NCI-H146 treated with DMSO at 0.1 percent for 48 hours (cell line): ENCODE data around the gene KHSRP.
A peak's percentile ranks its signal among the peaks of the same experiment; 100 is the strongest.
"Not testable (repeated sequence)": the region's sequence is repeated elsewhere in the genome, so short reads cannot be mapped to it uniquely, and the experiment has no call there.

ENCODE experiments used
- DNase-seq: peaks from one replicate; lab custom pipeline; 2025; ENCODE audit not compliant: unreplicated experiment; lab: John Stamatoyannopoulos, UW

KHSRP gene

DNA sequence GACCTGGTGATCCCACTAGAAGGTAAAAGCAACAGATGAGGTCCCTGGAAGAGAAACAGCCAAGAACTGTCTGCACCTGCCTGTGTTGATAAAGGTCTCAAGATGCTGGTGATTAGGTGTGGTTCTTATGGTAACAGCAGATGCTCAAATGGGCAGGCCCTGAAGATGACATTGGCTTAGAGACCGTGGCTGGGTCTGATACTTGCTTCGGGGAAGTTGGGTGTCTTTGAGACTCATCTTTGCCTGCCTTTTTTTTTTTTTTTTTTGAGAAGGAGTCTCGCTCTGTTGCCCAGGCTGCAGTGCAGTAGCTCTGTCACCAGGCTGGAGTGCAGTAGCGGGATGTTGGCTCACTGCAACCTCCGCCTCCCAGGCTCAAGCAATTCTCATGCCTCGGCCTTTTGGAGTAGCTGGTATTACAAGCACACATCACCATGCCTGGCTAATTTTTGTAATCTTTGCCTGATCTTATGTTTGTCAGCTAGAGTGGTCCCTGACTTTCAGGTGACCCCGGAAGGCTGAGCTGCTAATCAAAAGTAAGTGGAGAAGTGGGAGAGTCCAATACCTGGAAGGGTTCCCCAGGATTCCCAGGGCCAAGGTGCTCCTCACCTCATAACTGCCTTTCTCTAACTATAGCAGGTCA lies 27.1 kb upstream of the KHSRP start:
- no peak for DNase-seq

DNA sequence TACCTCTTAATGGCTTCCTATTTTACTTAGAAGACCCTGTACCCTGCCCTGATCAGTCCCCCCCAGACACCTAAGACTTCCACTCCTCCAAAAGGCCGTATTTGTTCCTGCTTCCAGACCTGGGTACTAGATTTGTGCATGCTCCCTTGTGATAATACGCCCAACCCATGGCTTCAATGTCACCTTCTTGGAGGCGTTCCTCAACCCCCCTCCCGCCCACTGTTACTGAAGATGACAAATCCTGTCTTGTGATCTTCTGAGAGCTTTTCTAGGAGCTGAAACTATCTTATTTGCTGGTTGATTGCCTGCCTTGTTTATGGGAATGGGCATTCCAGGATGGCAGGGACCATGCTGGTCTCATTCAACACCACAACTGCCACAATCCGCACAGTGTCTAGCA lies 25.6 kb upstream of the KHSRP start:
- DNase-seq: no peak

DNA sequence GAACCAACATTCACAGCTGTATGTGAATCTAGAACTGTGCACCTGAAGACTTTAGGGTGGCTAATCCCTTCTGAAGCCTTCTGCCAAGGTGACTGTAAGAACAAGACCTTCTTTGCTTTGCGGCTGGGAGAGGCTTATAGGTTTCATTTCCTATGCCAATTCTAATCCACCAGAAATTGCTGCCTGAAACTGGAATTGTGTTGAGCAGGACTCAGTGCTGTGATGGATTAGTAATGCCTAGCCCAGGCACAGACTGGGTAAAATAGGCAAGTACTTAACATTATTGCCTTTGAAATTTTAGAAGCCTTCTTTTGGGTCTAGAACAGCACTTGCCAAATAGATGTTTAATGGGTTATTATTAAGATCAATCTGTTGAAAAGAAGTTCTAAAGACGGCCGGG lies 23.4 kb upstream of the KHSRP start:
- DNase-seq: no peak

DNA sequence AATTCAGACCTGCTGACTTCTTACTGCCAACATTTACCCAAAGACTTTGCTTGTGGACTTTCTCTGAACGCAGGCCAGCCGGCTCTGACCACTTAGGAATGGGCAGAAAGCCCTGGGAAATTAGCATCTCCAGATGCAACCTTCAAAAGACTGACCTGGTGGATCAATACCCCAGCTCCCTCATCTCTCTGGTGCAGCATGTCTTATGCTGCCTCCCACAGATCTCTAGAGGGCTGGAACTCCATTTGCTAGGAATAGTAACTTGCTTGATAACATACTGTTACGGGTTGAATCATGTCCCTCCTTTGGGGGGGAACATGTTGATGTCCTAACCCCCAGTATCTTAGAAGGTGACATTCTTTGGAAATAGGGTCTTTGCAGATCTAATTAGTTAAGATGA lies 21.8 kb upstream of the KHSRP start:
- no peak for DNase-seq

DNA sequence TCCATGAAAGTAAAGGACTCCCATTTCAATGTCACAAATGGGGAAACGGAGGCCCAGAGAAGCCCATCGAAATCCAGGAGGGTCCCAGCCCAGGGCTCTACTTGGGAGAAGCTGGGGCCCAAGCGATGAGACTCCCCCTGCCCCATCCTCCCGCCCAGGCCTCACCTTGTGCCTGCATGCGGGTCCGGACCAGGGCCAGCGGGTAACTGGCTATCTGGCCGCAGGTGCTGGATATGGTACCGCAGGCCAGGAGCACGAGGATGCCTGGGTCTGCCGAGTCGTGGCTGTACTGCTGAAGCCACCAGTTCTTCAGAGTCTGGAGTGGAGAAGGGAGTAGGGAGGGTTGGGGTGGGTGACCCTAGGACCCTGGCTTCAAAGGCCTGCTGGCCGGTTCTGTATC lies 19.4 kb upstream of the KHSRP start:
- no peak for DNase-seq

DNA sequence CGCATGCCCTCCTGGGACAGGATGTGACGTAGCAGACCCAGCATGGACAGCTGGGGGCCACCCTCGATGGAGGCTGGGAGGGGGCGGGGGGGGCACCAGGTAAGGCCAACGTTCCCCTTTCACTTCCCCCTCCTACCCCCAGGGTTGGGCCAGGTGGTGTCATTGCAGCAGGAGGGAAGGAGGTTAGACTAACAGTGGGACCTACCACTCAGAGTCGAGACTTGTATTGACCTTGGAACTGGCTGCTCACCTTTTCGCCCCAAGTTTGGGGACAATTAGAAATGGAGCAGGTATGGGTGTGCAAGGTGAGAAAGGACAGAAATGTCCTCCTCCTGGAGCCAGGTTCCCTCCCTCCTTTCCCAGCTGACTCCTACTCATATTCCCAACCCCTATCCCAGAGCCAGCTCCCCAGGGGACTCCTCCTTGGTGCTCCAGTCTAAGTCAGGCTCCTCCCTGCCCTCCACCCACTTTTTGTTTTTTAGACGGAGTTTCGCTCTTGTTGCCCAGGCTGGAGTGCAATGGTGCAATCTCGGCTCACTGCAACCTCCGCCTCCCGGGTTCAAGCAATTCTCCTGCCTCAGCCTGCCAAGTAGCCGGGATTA lies 17.6 kb upstream of the KHSRP start:
- DNase-seq: no peak

DNA sequence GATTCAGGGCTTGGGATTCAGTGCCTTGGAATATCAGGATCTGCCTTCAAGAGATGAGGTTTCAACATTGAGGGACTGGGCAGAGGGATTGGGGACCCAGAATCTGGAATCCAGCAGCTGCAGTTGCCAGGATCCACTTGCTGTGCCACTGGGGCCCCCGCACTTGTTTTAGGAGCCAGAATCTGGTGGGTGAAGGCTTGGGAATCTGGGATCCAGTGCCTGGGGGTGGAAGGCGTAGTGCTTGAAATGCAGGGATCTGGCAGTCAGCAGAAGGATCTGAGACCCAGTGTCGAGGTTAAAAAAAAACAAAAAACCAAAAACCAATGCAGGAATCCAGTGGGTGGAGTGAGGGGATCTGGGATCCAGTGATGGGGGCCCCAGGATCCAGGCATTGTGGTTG lies 16.3 kb upstream of the KHSRP start:
- DNase-seq: no peak

DNA sequence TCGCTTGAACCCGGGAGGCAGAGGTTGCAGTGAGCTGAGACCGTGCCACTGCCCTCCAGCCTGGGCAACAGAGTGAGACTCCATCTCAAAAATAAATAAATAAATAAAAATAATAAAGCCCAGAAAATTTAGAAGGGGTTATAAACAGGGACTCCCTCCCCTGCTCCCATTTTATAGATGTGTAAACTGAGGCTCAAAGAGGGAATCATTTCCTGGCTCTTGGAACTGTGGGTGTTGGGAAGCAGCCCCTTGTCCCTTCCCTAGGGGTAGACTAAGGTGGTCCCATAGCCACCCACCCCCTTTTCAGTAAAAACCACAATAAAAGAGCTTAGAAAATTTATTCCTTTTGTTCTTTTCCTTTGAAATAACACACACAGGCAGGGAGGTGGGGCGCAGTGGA lies 15.1 kb upstream of the KHSRP start:
- DNase-seq: no peak

DNA sequence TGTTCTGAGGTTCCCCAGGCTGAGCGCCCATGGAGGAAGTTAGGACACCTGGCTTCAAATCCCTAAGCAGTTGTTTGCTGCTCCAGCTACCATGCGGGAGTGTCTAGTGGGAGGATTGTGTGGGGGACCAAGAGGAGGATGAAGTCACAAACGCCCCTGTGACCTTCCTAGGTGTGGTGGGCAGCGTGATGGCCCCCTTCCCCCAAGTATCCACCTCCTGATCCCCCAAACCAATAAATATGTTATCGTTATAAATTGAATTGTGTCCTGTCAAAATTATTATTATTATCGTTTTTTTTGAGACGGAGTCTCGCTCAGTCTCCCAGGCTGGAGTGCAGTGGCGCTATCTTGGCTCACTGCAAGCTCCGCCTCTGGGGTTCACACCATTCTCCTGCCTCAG lies 9.1 kb upstream of the KHSRP start, which contains the start of gene SLC25A41:
SLC25A41 (minus strand) TSS at position 101 of the 400 bp plus-strand sequence; CDS start at position 31, 70 bp downstream.
- DNase-seq: no peak

DNA sequence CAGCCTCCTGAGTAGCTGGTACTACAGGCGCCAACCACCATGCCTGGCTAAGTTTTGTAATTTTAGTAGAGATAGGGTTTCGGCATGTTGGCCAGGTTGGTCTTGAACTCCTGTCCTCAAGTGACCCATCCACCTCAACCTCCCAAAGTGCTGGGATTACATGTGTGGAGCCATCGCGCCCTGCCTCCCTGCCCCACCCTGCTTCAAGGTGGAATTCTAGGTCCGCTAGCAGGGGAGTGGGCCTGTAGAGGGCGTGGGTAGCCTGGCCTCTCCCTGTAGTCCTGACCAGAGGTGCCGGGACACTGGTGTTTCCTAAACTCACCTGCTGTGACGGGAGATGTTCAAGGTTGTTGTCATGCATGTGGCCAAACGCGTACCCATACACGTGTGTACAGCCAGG lies 8.6 kb upstream of the KHSRP start:
- DNase-seq: no peak

DNA sequence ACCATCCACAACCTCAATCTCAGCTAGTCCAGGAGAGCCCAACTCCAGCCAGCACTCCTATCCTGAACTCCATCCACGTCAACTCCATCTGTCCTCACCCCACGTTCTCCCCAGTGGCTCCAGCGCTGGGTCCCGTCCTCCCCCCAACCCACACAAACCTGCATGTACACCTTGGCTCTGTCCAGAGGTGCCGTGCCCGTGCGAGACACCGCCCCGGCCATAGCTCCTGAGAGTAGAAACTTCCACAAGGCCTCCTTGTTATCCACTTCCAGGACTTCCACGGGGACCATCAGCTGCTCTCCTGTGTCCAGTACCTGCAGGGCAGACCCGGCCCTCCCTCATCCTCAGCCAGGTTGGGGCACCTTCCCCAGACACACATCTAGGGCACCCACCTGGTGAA lies 7.3 kb upstream of the KHSRP start:
- no peak for DNase-seq

DNA sequence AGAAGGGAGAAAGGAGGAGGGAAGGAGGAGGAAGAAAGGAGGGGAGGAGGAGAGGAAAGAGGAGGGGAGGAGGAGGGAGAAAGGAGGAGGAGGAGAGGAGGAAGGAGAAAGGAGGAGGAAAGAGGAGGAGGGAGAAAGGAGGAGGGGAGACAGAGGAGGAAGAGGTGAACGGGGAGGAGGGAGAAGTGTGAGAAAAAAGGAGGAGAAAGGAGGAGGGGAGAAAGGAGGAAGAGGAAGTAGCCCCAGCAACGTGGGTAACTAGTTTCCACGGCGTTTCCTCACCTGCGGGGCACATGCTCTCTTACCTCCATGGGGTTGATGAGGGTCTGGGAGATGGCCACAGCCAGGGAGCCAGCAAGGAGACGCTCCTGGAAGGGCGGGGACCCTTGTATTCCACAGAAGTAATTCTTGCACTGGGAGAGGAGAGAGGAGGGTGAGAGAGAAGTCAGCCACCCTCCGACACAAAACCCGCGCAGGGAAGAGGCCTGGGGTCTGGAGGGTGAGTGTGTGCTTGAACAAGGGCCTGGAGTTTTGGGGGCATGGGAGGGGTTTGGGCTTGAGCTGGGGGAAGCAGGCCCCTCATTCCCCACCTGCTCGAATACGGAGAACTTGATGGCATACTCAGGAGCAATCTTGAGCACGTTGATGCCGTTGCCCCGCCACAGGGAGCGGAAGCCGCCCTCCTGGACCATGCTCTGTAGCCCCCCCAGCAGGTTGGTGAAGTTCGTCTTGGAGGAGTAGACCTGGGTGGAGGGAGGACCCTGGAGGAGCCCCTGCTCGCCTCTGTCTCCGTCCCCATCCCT lies 5.0 kb upstream of the KHSRP start:
- no peak for DNase-seq

DNA sequence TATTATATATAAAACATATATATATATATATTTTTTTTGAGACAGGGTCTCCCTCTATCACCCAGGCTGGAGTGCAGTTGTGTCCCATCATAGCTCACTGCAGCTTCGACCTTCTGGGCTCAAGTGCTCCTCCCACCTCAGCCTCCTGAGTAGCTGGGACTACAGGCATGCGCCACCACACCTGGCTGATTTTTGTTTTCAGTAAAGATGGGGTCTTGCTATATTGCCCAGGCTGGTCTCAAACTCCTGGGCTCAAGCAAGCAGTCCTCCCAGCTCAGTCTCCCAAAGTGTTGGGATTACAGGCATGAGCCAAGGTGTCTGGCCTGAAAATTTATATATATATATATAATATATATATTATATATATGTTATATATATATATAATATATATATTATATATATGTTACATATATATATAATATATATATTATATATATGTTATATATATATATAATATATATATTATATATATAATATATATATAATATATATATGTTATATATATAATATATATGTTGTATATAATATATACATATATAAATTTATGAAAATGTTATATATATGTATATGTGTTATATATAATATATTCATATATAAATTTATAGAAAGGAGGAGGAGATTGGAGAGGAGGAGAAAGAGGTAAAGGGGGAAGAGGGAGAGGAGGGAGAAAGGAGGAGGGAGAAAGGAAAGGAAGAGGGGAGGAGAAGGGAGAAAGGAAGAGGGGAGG lies 4.2 kb upstream of the KHSRP start:
- not testable (repeated sequence) for DNase-seq

DNA sequence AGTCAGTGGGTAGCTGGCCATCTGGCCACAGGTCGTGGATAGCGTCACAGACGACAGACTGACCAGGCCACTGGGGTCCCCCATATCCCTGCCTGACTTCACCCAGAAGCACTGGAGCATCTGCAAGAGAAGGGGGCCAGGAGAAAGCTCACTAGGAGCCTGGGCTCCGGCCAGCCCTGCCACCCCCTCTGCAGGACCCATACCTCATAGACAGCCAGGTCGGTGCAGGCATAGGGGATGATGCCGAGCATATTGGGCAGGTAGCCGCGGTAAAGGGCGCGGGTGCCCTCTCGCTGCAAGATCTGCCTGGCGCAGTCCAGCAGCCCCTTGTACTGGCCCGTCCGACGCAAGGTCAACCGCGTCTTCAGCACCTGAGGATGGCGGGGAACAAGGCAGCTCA lies 2.5 kb upstream of the KHSRP start:
- DNase-seq: no peak

DNA sequence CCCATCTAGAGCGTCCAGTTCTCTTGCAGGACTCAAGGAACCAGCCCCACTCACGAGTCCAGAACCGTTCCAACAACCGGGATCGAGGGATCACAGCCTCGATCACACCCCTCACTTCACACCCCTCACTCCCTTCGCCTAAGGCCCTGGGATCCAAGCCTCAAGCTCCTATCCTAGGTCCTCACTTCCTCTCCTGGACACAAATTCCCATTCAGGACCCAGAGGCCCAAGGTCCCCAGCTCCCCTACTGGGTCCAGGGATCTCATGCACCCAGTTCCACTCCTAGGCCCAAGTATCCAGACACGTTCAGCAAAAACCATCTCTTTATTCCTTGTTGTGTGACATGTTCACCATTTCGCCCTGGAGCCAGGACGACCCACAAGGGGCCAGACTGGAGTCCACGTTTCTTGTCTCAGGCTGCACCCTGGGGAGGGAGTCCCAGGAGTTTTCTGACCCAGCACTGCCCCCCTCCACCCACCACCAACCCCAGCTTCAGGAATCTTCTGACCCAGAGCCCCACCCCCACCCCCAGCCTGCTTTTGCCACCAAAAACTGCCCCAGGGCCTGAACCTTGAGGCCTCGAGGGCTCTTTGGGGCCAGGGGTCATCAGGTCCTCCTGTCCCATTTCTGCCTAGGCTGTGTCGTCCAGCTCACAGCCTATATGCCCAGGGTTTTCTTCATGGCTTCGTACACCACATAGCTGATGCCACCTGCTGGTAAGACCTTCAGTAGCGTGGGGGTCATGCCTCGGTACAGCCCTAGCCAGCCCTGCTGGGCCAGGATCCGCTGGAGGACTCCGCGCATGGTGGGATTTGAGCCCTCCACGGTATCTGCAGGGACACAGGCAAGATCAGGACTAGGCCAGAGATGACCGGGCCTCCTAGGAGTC lies 1.4 kb upstream of the KHSRP start:
- no peak for DNase-seq

DNA sequence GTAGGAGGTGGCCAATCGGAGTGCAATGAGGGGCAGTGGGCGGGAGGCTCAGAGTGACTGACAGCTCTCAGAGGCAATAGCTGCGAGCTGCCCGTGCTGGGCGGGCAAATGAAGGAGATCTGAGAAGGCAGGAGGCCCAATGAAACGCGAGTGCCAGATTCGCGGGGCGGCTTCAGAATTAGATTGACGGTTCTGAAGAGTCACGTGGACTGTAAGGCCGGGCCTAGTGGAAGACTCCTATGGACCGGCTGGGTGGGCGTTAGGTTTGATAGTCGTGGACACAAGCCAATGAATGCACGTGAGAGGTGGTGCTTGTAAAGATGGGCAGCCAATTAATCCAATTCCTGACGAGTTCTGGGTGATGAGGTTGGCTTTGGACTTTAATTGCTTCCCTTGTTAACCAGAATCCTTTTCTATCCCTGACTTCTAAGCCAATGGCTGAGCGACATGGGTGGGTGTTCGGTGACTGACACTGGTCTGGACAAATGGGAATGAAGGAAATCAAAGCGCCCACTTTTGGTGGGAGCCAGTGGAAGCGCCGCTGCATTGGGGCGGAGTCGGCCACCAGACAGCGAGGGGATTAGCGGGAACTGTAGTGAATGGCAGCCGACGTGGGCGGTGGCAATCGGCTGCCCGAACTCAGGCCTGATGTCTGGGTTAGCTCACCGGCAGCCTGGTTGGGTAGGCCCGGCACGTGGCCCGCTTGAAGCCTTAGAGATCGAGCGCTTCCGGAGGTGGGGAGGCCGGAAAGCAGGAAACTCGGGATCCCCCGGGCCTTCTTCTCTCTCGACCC lies 524 bp upstream of the KHSRP start:
- DNase-seq: peak; percentile 100

DNA sequence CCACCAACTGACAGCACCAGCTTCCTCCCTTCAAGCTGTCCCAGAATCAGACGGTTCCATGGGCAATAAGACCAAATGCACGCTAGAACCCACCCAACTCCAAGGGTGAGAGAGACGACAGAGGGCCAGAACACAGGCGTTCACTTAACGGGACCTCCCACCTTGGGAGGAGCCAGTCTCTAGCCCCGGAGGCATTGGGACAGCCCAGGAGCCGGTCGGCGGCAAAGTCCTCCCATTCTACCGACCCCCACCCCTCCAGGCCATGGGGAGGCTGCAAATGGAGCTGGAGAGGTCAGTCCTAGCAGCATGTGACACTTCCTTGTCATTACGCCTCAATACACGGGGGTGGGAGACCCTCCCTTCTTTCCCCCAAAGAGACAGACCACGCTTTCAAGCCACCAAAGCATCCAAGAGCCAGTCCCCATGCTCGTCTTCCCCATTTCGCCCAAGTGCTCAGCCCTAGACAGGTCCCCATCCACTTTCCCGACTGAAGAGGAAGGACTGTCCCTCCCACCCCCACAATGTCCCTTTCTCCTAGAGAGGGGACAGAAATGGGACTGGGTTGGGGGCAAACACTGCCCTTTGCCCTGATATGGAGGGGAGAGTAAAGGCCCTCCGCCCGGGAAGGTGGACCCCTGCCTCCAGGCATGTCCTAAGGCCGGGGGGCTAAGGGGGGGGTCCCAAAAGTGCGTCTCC lies 964 bp downstream of the KHSRP start:
- DNase-seq: no peak

DNA sequence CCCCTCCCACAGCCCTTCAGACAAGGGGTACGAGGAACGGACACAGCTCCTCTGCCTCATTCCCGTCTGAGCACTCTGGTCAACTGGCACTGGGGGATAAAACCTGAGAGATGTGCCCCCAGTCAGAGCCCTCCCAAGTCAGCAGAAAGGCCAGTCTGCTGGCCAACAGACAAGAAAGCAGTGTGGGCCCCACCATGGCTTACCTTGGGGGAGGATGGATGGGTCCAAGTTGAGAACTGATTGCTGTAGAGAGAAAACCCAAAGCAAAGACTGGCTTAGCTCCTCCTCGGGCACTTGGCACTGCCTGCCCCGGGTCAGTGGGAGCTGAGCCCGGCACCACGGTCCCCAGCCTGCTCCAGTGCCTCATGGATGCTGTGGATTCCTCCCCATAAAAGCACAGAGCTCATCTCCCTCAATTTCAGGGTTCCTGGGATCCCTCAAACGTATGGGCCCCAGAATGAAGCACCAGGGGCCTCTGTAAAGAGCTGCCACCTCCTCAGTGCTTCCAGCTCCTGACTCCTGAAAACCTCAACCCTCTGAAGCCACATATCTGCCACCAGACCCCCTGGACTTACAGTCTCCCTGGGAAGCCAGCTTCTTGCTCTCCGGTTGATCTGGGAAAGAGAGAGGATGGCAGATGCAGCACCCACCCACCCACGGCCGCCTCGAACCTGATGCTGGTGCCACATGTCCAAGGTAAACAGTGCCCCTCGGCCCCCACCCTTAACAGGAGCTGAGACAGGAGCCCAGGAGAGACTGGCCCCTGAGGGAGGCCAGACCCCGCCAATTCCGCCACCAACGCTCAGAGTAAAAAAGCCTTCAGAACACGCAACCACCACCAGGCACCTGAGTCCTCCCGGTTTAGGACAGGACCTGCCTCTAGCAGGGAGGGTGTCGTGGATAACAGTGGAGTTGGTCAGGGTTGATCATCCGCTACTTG lies 3.3 kb downstream of the KHSRP start:
- no peak for DNase-seq
